COR-L47 (cell line): ENCODE results near the gene SEC22A.
"Not testable (repeated sequence)": the region's sequence is repeated elsewhere in the genome, so short reads cannot be mapped to it uniquely, and the experiment has no call there.

Experiments used
- DNase-seq: peaks from one replicate; lab custom pipeline; 2025; lab: John Stamatoyannopoulos, UW

The SEC22A gene

GRCh38 chr3:123180791-123181190, 21.0 kb upstream of the SEC22A start:
- no peak for DNase-seq

- DNase-seq = no peak
Measured at GRCh38 chr3:123186695-123187094, 15.0 kb upstream of the SEC22A start.

DNA sequence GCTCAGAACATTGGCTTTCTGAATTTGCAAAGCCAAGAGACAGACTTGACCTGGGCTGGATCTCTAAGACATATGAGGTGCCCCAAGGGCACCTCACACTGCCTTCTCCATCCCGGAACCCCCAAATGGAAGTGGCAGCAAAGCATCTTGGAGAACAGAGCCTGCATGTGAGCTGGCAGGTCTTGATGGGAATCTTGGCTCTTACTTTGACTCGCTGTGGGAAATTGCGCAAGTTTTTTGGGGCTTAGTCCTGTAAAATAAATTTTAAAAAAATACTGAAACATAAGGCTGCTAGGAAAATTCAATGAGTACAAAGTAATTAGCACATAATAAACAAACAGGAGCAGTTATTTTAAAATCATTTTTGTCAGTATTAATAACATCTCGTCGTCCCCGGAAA, 13.7 kb upstream of the SEC22A start:
- DNase-seq = no peak

DNA sequence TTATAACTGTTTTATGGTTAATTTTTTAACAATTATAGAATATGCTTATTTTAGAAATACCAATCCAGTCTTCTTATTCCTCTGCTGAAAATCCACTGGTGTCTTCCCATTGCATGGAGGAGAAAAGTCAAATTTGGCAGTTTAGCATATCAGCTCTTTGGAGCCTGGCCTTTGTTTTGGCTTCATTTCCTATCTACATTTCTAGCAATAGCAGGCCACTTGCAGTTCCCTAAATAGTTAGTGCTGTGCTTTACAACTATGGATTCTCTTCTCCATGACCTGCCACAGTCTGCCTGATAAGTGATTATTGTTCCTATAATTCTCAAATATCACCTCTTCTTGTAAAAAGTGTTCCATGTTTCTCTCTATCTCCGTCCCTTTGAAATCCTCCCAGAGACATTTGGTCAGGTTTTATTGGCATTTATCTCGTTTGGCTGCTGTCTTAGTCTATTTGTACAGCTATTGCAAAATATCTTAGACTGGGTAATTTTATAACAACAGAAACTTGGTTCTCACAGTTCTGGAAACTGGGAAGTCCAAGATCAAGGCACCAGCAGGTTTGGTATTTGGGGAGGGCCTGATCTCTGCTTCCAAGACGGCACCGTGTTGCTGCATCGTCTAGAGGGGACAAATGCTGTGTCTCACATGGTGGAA, 8.2 kb upstream of the SEC22A start:
- no peak for DNase-seq

GRCh38 chr3:123194552-123194951, 7.2 kb upstream of the SEC22A start:
- no peak for DNase-seq

DNA sequence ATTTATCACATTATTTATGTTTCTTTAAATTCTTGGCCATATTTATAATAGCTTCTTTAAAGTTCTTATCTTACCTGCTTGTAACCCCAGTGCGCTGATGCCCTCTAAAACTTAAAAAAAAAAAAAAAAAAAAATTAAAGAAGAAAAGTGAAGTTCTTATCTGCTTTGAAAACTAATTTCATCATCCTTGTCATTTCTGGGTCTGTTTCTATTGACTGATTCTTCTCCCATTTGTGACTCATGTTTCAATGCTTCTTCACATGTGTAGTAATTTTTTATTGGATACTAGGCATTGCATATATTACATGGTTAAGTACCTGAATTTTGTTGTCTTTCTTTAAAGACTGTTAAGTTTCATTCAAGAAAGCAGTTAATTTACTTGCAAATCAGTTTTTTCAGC, 3.4 kb upstream of the SEC22A start:
- DNase-seq = no peak

- DNase-seq = no peak
Measured at GRCh38 chr3:123201223-123201556, 553 bp upstream of the SEC22A start.

DNA sequence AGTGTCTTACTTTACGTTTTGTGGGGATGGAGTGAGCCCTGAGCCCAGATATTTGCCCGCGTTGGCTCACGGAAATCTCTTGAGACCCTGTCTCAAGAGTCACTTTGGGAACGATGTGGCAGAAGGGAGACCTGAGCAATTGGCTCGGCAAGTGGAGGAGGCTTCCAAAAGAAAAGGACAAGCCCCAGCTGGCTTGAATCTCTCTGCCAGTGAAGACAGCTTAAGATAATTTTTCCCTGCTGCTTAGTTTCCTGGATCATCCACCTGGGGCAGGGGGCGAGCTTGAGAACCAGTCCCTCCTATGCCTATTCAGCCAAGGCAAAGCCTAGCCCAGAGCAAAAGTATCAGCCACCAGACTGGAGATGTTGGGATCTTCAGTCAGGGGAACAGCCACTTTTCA, 708 bp downstream of the SEC22A start:
- no peak for DNase-seq

DNA sequence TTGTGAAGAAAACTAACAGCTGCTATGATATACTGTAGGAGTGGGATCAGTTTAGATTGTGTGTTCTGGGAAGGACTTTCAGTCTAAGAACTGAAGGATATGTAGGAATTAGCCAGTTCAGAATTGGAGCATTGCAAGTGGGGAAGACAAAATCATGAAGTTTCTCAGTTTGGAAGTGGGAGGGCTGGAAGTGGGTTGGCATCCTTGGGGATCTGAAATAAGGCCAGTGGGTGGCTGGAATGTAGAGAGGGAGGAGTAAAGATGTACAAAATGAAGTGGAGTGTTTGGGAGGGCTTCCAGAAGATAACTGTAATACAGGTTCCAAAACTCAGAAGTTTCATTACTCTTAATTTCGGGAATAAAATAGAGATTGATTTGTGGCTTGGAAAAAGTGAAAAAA, 17.2 kb downstream of the SEC22A start:
- no peak for DNase-seq

GRCh38 chr3:123221369-123221768, 19.6 kb downstream of the SEC22A start:
- not testable (repeated sequence) for DNase-seq

GRCh38 chr3:123225016-123225415, 23.3 kb downstream of the SEC22A start:
- no peak for DNase-seq

DNA sequence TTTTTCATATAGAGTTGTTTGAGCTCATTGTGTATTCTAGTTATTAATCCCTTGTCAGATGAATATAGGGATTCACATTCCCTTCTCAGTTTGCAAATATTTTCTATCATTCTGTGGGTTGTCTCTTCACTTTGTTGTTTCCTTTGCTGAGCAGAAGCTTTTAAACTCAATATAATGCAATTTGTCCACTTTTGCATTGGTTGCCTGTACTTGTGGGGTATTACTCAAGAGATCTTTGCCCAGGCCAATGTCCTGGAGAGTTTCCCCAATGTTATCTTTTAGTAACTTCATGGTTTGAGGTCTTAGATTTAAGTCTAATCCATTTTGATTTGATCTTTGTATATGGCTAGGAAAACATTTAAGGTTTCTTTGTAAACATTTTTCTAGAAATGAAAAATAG, 24.8 kb downstream of the SEC22A start:
- DNase-seq = no peak

GRCh38 chr3:123229145-123229544, 27.4 kb downstream of the SEC22A start:
- no peak for DNase-seq

DNA sequence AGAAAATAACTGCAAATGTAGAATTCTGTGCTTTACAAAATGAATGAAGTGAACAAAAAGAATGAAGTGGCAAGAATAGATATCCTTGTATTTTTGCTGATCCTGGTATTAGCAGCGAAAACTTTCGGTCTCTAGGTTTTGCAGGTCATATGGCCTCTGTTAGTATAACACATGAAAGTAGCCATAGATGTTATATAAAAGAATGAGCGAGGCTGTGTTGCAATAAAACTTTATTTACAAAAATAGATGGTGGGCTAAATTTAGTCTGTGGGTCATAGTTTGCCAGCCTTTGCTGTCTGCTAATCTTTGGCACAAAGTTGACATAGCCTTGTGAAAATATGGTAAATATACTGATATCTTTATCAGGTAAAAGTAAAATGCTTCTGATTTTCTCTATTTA, 35.2 kb downstream of the SEC22A start:
- no peak for DNase-seq

GRCh38 chr3:123239186-123239585, 37.4 kb downstream of the SEC22A start:
- DNase-seq = not testable (repeated sequence)

- no peak for DNase-seq
Measured at GRCh38 chr3:123239756-123240155, 38.0 kb downstream of the SEC22A start.

DNA sequence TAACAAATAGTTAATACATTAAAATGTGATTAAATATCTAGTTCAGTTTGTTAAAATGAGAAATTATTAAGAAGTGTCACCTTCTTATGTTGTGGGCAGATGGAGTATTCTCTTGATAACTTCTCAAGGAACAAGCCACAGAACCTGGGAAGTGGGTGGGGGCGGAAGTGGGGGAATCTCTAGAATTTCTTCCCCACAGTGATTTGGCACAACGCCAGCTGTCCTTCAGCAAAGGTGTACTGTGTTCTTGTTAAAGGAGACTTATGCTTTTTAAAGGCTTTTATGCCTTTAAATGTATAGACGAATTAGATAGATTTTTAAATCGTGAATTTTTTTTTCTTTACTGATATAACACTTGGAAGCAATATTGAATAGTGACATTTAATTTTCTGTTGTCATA, 42.4 kb downstream of the SEC22A start:
- peak; percentile 34 for DNase-seq

DNA sequence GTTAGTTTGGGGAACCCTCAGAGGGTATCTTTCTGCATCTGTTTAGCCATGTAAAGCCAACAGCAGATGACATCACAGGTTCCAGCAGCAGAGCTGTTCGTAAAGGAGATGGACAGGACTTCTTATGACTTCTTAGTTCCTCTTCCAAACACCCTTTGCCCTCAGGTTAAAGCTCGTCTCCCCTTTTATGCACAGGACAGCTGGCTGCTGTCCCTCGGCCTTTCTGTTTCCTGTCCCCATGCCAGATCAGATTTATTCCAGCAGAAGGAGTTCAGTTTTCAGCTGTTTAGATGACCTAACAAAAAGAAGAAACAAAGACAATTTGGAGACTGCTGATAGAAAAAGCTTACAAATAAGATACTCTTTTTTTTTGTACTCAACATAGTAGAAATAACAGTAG, 45.1 kb downstream of the SEC22A start:
- no peak for DNase-seq

- no peak for DNase-seq
Measured at GRCh38 chr3:123256256-123256655, 54.5 kb downstream of the SEC22A start.

- no peak for DNase-seq
Measured at GRCh38 chr3:123258359-123258758, 56.6 kb downstream of the SEC22A start.

DNA sequence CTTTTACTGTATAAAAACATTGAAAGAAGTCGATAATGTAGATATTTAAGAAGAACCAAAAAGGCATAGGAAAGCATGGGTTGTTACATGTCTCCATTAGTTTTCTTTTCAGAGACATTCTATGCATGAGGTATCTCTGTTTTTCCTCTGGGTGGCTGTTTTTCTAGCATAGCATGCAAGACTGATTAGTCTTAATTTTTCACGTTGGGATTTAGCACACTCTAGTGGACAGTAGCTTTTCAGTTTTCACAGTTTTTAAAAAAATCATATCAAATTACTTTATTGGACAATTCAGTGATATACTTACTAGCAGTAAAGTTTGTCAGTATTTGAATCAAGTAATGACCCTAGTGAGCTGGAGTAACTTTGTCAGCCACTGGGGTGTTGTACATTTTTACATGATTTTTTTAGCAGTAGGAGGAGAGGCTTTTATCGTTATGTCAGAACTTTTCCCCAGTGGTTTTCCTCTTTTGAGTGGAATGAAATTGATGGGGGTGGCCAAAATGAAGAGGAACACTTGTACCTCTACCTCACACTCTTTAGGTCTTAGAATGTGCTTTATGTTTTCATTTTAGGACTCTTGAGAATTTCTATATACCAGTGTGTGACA, 57.2 kb downstream of the SEC22A start:
- DNase-seq = peak; percentile 80

- DNase-seq = no peak
Measured at GRCh38 chr3:123261666-123262065, 59.9 kb downstream of the SEC22A start.

GRCh38 chr3:123262226-123262625, 60.5 kb downstream of the SEC22A start:
- DNase-seq = no peak

- DNase-seq = no peak
Measured at GRCh38 chr3:123262868-123263267, 61.1 kb downstream of the SEC22A start.
